Osteocyte (in vitro differentiated cells): ENCODE results near the gene CACNG4. TPM values are rescaled to one million over a fixed set of nuclear protein-coding genes. Genes with fewer than 3 reads are reported as not detected.
A peak's percentile ranks its signal among the peaks of the same experiment; 100 is the strongest.

ENCODE experiments used
- DNase-seq: peaks from one replicate; pipeline ENCODE4 v3.0.0; 2021; ENCODE audit warnings: mixed read lengths; ENCODE audit not compliant: unreplicated experiment; ENCODE audit errors: extremely low spot score
- H3K27ac Mint-ChIP-seq: one replicate; pipeline ENCODE4 v1.8.0; 2021; ENCODE audit warnings: mild to moderate bottlenecking, mixed read lengths; ENCODE audit not compliant: unreplicated experiment
- H3K27me3 Mint-ChIP-seq: one replicate; pipeline ENCODE4 v1.8.0; 2021; ENCODE audit warnings: mixed read lengths; ENCODE audit not compliant: unreplicated experiment
- H3K36me3 Mint-ChIP-seq: one replicate; pipeline ENCODE4 v1.8.0; 2021; ENCODE audit warnings: mixed read lengths; ENCODE audit not compliant: unreplicated experiment
- H3K4me1 Mint-ChIP-seq: one replicate; pipeline ENCODE4 v1.8.0; 2021; ENCODE audit warnings: mixed read lengths; ENCODE audit not compliant: unreplicated experiment
- H3K4me3 Mint-ChIP-seq: one replicate; pipeline ENCODE4 v1.8.0; 2021; ENCODE audit warnings: mild to moderate bottlenecking, moderate library complexity, mixed read lengths; ENCODE audit not compliant: unreplicated experiment
- H3K9me3 Mint-ChIP-seq: one replicate; pipeline ENCODE4 v1.8.0; 2021; ENCODE audit warnings: mixed read lengths; ENCODE audit not compliant: unreplicated experiment
- CTCF ChIP-seq: fragments of 200-600 bp; sonication (generic); IDR thresholded peaks from 2 replicates; pipeline ENCODE4 v1.5.0; 2021; ENCODE audit warnings: antibody characterized with exemption, mild to moderate bottlenecking, moderate library complexity
- total RNA-seq: library from RNA; stranded (reverse); gene quantifications from 2 replicates; pipeline ENCODE4 v1.2.1, GENCODE V29; 2021

Gene CACNG4
- total RNA-seq, 1 donor from 2014 or later = 5.6 TPM

DNA sequence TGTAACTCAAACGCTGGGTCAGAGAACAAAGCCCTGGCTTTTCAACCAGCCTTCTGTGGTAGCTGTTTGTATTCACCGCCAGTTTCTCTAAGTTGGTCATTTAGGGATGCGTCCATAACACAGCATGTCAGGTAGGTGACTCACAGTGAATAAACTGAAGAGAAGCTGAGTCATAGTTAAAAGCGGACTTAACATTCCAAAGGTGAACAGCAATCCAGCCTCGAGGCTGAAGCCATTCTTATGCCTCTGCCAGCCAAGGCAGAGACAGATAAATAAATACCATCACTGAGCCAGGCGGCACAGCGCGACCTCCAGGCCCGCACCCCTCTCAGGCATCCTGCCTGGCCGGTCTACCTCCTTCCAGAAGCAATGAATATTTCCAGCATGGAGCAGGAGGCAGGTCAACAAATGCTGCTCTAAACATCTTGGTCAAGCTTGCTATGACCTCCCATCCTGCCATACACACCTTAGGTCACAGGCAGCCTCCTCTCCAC is 12.4 kb upstream of the CACNG4 start:
- H3K36me3 Mint-ChIP-seq = peaks cover 2% of the 10 kb centered on the region
- H3K4me1 Mint-ChIP-seq = peaks cover 19% of the 10 kb centered on the region
- peak overlapping the region; percentile 73 for H3K27ac Mint-ChIP-seq
- H3K27me3 Mint-ChIP-seq = no peaks in the 10 kb centered on the region
- H3K4me3 Mint-ChIP-seq = no peak overlapping the region
- DNase-seq = no peak
- peaks cover 7% of the 10 kb centered on the region for H3K9me3 Mint-ChIP-seq
- TF ChIP-seq CTCF = no peak

- DNase-seq = no peak
- Mint-ChIP-seq H3K36me3 (peaks cover 2% of the 10 kb centered on the region), H3K27me3 (no peaks in the 10 kb centered on the region), H3K9me3 (peaks cover 7% of the 10 kb centered on the region), H3K4me1 (peaks cover 20% of the 10 kb centered on the region), H3K4me3 (no peak overlapping the region), H3K27ac (peak overlapping the region; percentile 73)
- no peak for TF ChIP-seq CTCF
Measured at GRCh38 chr17:66952681-66953629, 11.6 kb upstream of the CACNG4 start.

DNA sequence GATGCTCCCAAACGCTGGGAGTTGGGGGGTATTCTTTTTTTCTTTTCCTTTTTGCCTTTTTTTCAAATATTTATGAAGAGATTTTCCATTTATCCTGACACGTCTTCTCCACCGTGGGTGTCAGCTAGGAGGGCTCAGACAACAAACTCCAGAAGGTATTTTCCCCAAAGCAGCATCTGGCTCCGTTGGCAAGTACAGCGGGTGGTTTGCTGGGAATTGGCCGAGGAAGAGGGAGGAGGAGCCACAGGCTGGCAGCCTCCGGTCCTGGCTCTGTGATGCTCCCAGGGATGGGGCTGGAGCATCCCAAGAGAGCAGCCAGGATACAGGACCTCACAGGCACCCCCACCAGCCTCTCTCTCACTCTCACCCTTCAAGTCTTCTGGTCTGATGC is 10.9 kb upstream of the CACNG4 start:
- no peaks in the 10 kb centered on the region for H3K27me3 Mint-ChIP-seq
- H3K4me1 Mint-ChIP-seq = peaks cover 23% of the 10 kb centered on the region
- no peak for TF ChIP-seq CTCF
- peaks cover 2% of the 10 kb centered on the region for H3K36me3 Mint-ChIP-seq
- H3K9me3 Mint-ChIP-seq = peaks cover 7% of the 10 kb centered on the region
- no peak for DNase-seq
- no peak overlapping the region for H3K27ac Mint-ChIP-seq
- H3K4me3 Mint-ChIP-seq = no peak overlapping the region

DNA sequence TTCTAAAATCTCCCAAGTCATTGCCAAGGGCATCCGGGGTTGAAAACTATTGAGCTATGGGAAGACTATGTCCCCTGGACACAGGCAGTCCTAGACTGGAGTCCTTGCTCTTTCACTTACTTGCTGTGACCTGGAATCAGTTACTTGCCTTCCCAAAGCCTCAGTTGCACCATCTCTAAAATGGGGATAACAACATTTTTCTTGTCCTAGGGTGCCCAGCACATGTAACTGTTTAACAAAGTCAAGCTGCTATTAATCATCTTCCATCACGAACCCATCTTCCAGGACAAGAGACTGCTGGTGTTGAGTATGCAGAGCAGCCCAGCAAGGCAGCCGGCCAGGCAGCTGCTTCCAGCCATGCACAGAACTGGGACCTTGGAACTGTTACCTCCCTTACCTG is 9.9 kb upstream of the CACNG4 start:
- H3K27me3 Mint-ChIP-seq = no peaks in the 10 kb centered on the region
- DNase-seq = no peak
- H3K4me1 Mint-ChIP-seq = peaks cover 23% of the 10 kb centered on the region
- peaks cover 5% of the 10 kb centered on the region for H3K9me3 Mint-ChIP-seq
- H3K27ac Mint-ChIP-seq = no peak overlapping the region
- peaks cover 2% of the 10 kb centered on the region for H3K36me3 Mint-ChIP-seq
- no peak for TF ChIP-seq CTCF
- H3K4me3 Mint-ChIP-seq = no peak overlapping the region

DNA sequence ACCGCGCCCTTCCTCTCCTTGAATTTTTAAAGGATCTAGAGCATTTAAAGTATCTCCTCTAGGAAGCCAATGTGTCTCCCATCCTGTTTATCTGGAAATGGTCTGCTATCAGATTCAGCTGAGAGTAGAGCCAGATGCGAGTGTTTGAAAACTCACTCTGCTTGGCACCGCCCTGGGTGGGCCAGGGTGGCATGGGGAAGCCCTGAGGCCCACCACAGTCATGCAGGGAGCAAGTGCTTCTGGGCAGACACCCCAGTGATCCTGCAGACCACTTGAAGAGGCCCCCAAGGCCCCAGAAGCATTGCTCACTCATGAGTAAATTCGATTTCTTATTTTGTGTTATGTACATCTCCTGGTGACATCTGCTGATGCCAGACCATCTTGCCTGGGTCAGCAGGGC is 8.7 kb upstream of the CACNG4 start:
- no peak for DNase-seq
- H3K36me3 Mint-ChIP-seq = no peaks in the 10 kb centered on the region
- H3K4me3 Mint-ChIP-seq = no peak overlapping the region
- H3K4me1 Mint-ChIP-seq = peaks cover 23% of the 10 kb centered on the region
- H3K9me3 Mint-ChIP-seq = no peaks in the 10 kb centered on the region
- TF ChIP-seq CTCF = no peak
- no peak overlapping the region for H3K27ac Mint-ChIP-seq
- H3K27me3 Mint-ChIP-seq = no peaks in the 10 kb centered on the region
